Skeletal muscle satellite cell (primary cell): Measurements from ENCODE around the gene SLC2A11. TPM values are rescaled to one million over a fixed set of nuclear protein-coding genes. Genes with fewer than 3 reads are reported as not detected.

ENCODE experiments used
- H3K27me3 ChIP-seq: 2 replicates; pipeline ENCODE4 v1.7.0; 2013; ENCODE audit warnings: low read length; ENCODE audit not compliant: control insufficient read depth, insufficient read depth
- H3K36me3 ChIP-seq: 2 replicates; pipeline ENCODE4 v1.7.0; 2013; ENCODE audit warnings: mild to moderate bottlenecking, control low read depth, low read length; ENCODE audit not compliant: insufficient read depth
- H3K4me1 ChIP-seq: 2 replicates; pipeline ENCODE4 v1.7.0; 2013; ENCODE audit warnings: low read length; ENCODE audit not compliant: control insufficient read depth, insufficient read depth
- H3K4me2 ChIP-seq: 2 replicates; pipeline ENCODE4 v1.7.0; 2013; ENCODE audit warnings: mild to moderate bottlenecking, low read length
- H3K4me3 ChIP-seq: 2 replicates; pipeline ENCODE4 v1.7.0; 2013; ENCODE audit warnings: low read length
- H3K9ac ChIP-seq: 2 replicates; pipeline ENCODE4 v1.7.0; 2013; ENCODE audit warnings: mild to moderate bottlenecking, low read depth, low read length, moderate library complexity
- H3K9me3 ChIP-seq: replicated peaks from 2 replicates; pipeline ENCODE4 v1.7.0; 2013; ENCODE audit warnings: mild to moderate bottlenecking, control low read depth, low read length
- total RNA-seq: library from RNA; depleted of rRNA; stranded (reverse); fragments of >200 nt; gene quantifications from 2 replicates; pipeline ENCODE4 v1.2.3, GENCODE V29; 2012; rRNA removed

Gene SLC2A11
- 7.2 and 9.6 TPM in 2 replicates for total RNA-seq

DNA sequence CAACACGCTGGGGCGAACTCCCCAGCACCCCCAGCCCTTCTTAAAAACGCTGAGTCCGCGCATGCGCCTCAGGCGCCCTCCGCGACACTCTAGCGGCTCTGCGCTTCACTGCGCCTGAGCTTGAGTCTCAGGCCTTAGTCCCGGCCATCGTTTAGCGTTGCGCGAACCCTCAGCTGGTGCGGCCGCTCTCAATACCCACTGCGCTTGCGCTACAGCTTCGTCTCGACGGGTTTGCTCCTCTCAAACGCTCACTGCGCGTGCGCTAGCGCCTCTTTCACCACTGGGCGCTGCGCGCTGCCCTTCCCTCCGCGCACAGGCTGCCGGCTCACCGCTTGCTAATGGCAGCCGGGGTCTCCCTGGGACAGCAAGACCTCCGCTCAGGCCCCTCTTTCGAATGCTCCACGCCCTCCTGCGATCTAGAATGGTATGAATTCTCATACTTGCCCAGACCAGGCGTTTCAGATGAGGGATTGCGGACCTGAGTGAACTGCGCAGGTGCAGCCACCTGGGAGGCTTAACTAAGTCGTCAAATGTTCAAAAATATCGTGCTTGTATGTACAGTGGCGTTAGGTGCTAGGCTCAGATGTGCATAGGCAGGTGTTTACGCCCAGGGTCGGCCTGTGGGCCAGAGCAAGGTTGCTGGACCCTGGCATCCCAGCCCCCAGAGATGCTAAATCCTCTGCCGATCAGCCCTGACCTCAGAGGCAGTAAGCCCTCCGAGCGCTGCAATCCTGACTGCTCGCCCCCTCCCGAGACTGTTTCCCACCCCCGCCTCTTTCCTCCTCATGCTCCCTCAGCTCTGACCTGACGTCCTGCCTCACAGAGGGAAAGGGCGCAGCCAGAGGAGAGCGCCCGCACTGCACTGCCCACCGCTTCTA lies at the start of gene SLC2A11:
Gene SLC2A11, plus strand, starts transcription at position 270 of the 878 bp plus-strand sequence. Its CDS starts 125 bp downstream, at position 395.
- Histone ChIP-seq H3K9ac (peak within 1 kb of the TSS; percentile 77), H3K27me3 (no peaks in the 10 kb centered on the region), H3K4me3 (peak within 1 kb of the TSS; percentile 79), H3K9me3 (no peaks in the 10 kb centered on the region), H3K4me1 (peaks cover 20% of the 10 kb centered on the region), H3K36me3 (no peaks in the 10 kb centered on the region), H3K4me2 (peak within 1 kb of the TSS; percentile 97)

GRCh38 chr22:23812378-23812777 lies 45.3 kb upstream of the SLC2A11 start:
- H3K4me2 ChIP-seq, result no peak overlapping the region
- H3K4me3 ChIP-seq, result no peak overlapping the region
- peaks cover 6% of the 10 kb centered on the region for H3K4me1 ChIP-seq
- H3K9ac ChIP-seq, result no peak overlapping the region
- peaks cover 28% of the 10 kb centered on the region for H3K36me3 ChIP-seq
- H3K9me3 ChIP-seq, result no peaks in the 10 kb centered on the region
- H3K27me3 ChIP-seq, result no peaks in the 10 kb centered on the region

- Histone ChIP-seq H3K4me3 (no peak overlapping the region), H3K9ac (no peak overlapping the region), H3K36me3 (peaks cover 43% of the 10 kb centered on the region), H3K9me3 (no peaks in the 10 kb centered on the region), H3K4me1 (peaks cover 6% of the 10 kb centered on the region), H3K4me2 (no peak overlapping the region), H3K27me3 (no peaks in the 10 kb centered on the region)
Measured at GRCh38 chr22:23815541-23816155, 42.0 kb upstream of the SLC2A11 start.

- no peak overlapping the region for H3K9ac ChIP-seq
- no peaks in the 10 kb centered on the region for H3K27me3 ChIP-seq
- H3K4me2 ChIP-seq, result no peak overlapping the region
- H3K9me3 ChIP-seq, result no peaks in the 10 kb centered on the region
- no peak overlapping the region for H3K4me3 ChIP-seq
- peaks cover 6% of the 10 kb centered on the region for H3K4me1 ChIP-seq
- peaks cover 45% of the 10 kb centered on the region for H3K36me3 ChIP-seq
Measured at GRCh38 chr22:23816156-23816976, 41.3 kb upstream of the SLC2A11 start.

DNA sequence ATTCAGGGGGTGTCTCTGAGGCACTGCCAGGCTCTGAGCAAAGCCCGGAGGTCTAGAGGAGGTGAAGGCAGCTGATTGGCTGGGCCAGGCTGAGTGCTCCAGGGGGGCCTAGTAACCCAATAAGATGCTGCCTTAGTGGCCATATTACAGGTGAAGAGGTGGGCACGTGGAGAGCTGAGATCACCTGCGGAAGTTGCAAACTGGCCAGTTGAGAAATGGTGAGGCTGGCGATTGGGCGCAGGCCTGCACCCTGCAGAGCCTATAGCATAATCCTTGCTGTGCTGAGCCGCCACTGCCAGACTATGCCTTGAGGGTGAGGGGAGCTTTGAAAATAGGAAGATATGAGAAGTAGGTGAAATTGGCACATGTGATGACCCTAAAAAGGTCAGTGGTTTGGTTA lies 40.5 kb upstream of the SLC2A11 start:
- no peak overlapping the region for H3K4me3 ChIP-seq
- H3K4me1 ChIP-seq, result peaks cover 6% of the 10 kb centered on the region
- H3K4me2 ChIP-seq, result no peak overlapping the region
- no peaks in the 10 kb centered on the region for H3K27me3 ChIP-seq
- no peak overlapping the region for H3K9ac ChIP-seq
- H3K9me3 ChIP-seq, result no peaks in the 10 kb centered on the region
- H3K36me3 ChIP-seq, result peaks cover 40% of the 10 kb centered on the region

DNA sequence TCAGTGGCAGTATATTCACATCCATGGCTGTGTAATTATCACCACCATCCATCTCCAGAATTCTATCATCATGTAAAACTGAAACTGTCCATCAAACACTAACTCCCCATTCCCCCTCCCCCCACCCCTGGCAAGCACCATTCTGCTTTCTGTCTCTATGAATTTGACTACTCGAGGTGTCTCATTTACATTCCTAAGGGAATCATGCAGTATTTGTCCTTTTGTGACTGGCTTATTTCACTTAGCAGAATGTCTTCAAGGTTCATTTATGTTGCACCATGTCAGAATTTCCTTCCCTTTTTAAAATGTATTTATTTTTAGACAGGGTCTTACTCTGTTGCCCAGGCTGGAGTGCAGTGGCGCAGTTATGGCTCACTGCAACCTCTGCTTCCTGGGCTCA lies 39.1 kb upstream of the SLC2A11 start:
- peaks cover 52% of the 10 kb centered on the region for H3K36me3 ChIP-seq
- no peak overlapping the region for H3K4me2 ChIP-seq

GRCh38 chr22:23820748-23821211 lies 36.9 kb upstream of the SLC2A11 start:
- no peak overlapping the region for H3K4me3 ChIP-seq
- no peaks in the 10 kb centered on the region for H3K9me3 ChIP-seq
- H3K4me1 ChIP-seq, result peaks cover 17% of the 10 kb centered on the region
- no peak overlapping the region for H3K9ac ChIP-seq
- H3K4me2 ChIP-seq, result no peak overlapping the region
- H3K27me3 ChIP-seq, result no peaks in the 10 kb centered on the region
- peaks cover 69% of the 10 kb centered on the region for H3K36me3 ChIP-seq

More for the DNA sequence above, 39.1 kb upstream of the SLC2A11 start:
- peaks cover 16% of the 10 kb centered on the region for H3K4me1 ChIP-seq
- no peak overlapping the region for H3K4me3 ChIP-seq
- H3K27me3 ChIP-seq, result no peaks in the 10 kb centered on the region
- no peak overlapping the region for H3K9ac ChIP-seq
- no peaks in the 10 kb centered on the region for H3K9me3 ChIP-seq

- Histone ChIP-seq H3K9ac (no peak overlapping the region), H3K27me3 (no peaks in the 10 kb centered on the region), H3K4me1 (peaks cover 27% of the 10 kb centered on the region), H3K4me3 (no peak overlapping the region), H3K4me2 (no peak overlapping the region), H3K9me3 (no peaks in the 10 kb centered on the region), H3K36me3 (peaks cover 69% of the 10 kb centered on the region)
Measured at GRCh38 chr22:23822101-23822671, 35.5 kb upstream of the SLC2A11 start.

DNA sequence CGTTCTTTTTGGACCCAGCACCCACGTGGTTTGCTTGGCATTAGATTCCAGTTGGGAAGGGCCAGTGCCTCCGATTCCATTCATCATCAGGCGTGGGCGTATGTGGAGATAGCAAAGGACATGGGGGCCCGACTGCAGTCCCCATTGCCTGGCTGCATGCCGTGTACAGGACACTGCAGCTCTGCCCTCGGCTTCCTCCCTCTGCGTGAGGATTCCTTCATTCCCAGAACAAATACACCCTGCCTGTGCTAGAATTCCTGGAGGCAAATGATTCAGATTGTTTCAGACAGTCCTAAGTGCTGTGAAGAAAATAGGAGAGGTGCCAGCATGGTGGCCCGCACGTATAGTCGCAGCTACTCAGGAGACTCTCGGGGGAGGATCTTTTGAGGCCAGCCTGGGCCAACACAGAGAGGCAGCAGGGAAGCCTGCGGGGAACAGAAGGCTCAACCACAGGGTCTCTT lies 34.3 kb upstream of the SLC2A11 start:
- Histone ChIP-seq H3K9me3 (no peaks in the 10 kb centered on the region), H3K9ac (no peak overlapping the region), H3K4me3 (no peak overlapping the region), H3K36me3 (peaks cover 73% of the 10 kb centered on the region), H3K27me3 (no peaks in the 10 kb centered on the region), H3K4me1 (peaks cover 27% of the 10 kb centered on the region), H3K4me2 (no peak overlapping the region)

DNA sequence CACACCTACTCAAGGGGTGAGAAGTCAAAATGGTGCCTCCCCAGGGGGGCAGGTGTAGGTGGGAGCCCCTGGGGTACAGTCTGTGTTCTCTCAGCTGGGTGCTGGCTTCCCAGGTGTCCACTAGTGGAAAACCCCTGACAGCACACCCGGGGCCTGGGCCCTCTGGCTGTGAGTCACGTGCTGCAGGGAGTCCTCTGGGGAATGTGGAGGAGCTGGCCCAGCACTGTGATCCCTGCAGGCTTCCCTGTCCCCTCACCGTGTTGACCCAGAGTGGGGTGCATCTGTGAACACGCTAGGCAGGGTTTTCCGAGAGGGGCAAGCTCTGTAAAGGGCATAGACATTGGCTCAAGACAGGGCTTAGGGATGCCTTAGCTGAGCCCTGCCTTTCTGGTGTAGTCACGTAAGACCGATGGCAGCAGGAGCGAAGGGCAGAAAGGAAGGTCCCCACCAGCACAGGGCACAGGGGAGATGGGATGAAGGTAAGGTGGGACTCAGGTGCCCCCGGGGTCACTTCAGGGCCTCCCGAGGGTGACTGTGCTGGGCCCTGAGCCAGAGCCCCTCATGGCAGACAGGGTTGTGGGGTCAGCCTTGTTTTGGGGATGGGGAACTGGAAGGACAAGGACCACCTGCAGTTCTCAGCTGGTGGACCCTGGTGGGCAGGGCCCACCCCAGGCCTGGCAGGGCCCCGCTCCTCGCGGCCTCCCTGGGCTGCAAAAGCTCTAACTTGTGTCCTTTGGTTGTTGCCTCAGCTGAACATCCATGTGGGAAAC lies 33.0 kb upstream of the SLC2A11 start:
- Histone ChIP-seq H3K36me3 (peaks cover 72% of the 10 kb centered on the region), H3K9ac (no peak overlapping the region), H3K4me2 (no peak overlapping the region), H3K27me3 (no peaks in the 10 kb centered on the region), H3K4me1 (peaks cover 39% of the 10 kb centered on the region), H3K9me3 (no peaks in the 10 kb centered on the region), H3K4me3 (no peak overlapping the region)
